ENCODE measurements around the gene HEPHL1. TPM values are rescaled to one million over a fixed set of nuclear protein-coding genes. Genes with fewer than 3 reads are reported as not detected.

Gene HEPHL1
- total RNA-seq, 1 donor from 2014 or later: not detected

DNA sequence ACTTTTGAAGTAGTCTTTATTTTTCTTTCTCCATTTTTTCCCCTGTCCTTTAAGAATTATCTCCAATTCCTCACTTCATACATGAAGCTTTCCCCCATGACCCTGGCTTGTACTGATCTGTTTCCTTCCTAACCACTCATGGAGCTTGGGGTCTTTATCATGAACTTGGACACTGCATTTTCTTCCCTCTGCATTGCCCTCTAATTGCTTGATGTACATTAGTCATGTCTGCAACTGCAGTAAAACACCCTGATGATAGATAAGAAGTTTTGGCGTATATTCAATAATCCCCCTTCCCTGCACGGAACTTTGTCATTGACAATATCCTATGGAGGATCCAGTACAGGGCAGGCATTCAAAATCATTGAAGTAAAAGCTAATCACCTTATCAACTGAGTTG lies 3.4 kb downstream of the HEPHL1 start:
- no peak for DNase-seq (ENCODE audit: low read depth)

DNA sequence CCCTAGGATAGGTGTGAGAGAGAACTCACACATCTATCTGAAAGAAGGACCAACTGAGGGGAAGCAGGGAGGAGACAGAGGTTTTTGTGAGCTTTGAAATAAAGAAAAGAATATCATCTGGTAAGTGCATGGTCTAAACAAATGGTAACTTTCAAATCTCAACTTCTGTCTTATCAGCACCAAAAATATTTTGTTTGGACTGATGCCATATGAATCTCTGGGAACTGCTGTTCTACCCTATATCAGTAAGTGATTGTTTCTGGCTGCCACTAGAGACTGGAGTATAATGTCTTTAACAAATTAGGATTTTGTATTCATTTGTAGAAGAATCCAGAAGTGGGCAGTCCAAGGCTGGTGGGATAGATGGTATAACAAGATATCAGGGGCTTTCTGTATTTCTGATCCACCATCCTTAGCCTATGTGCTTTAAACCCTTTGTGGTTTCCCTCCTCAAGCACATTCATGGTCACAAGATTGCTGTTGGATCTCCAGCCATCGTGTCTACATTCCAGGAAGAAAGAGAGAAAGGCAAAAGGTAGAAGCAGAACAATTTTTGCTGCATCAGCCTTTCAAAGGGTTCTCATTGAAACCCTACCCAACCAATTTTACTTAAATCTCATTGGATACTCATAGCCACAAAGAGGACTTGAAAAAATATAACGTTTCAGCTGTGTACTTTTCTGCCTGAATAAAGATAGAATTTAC lies 4.7 kb downstream of the HEPHL1 start:
- no peak for DNase-seq (ENCODE audit: low read depth)

DNA sequence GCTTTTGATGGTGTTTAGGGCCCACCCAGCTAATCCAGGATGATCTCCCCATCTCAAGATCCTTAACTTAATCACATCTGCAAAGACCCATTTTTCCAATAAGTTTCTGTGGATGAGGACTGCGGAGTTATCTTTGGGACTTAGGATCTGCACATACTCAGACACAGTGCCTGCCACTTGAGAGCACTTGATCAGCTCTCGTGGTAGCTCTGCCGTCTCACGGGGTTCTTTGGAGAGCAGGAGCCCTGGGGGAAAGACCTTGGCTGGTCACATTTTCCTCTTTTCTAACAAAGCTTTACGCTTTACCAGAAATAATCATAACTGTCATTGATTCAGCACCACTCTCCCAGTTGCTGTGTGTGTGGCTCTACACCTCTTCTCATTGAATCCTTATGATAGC lies 6.1 kb downstream of the HEPHL1 start:
- no peak for DNase-seq (ENCODE audit: low read depth)

DNA sequence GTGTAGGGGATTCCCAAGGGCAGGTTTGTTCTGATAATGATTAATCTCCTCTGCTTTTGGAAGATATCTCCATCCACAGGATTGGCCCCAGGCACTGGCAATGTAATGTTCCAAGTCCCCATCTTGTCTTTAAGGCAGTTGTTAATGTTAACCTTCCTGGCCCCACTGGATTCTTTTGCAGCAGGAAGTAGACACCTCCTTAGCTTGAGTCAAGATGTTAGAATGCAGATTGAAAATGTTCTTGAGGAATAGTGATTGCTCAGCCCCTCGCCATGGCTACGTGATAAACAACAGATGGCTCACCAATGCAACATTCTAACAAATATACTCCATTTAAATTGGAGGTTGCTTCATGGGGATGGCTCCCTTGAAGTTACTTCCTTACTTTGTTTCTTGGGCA lies 7.3 kb downstream of the HEPHL1 start:
- peak; percentile 1 for DNase-seq (ENCODE audit: low read depth)

DNA sequence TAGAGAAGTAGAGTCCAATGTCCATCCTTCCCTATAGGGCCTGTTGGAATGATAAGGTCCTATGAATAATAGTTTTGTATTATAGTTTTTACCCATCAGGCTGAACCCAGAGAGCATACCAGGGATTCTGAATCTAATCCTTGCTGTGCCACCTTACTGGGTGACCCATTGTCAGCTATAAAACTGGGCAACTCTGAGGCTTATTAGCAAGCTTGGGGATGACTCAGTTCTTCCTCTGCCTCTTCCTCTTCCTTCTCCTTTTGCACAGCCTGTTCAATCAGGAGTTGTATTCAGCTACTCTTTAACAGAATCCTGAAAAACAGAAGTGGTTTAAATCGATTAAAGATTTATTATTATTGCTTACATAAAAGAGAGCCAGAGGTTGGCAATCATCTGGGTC lies 8.9 kb downstream of the HEPHL1 start:
- DNase-seq (ENCODE audit: low read depth): no peak

DNA sequence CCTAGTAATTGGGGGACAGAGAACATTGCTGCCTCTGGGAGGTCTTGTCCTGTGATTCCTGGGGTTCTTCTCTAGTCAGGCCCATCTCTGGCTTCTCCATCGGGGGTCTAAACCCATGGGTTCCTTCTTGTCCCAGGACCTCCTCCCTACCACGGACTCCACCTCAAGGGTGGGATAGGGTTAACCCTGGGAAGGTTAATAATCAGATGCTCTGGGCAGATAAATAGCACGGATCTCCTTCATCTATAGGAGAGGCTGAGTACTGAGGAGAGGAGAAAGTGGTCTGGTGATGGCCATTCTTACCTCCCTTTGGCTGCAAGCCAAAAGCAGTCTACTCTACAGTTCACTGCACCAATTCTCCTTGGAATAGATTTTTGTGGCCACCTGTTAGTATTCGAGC lies 10.5 kb downstream of the HEPHL1 start:
- DNase-seq (ENCODE audit: low read depth): no peak

DNA sequence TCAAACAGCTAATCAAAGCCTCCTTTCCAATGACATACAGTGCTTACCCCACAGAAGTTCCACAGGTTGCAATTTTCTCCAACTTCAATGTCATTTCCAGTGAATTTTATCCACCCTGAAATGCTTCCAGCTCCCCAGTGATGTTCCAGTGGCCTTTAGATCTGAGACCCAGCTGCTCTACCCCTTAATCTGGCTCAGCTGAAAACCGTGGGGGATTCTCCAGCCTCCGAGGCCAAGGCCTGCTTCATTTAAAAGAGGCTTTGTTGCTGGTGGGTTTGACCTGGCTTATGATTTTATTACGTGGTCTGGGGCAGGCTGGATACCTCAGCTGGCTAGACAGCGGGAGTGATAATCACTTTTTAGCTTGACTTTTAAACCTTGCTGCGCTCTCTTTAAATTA lies 10.9 kb downstream of the HEPHL1 start:
- DNase-seq (ENCODE audit: low read depth): no peak

DNA sequence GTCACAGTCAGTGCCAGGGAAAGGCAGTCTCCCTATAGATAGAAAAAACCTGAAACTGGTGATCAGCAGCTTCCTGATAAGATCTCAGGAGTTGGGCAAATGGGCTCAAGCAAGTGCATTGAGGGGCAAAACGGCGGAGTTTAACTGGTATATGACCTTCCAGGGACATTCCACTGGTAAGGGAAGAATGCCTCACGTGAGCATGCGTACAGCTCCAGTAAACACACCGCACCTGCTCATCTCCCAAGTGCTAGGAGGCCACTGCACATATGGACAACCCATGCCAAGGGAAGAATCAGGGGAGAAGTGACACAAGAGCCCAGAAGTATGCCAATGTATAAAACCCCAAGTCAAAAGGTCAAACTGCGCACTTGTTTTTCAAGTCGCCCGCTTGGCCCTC lies 11.6 kb downstream of the HEPHL1 start:
- no peak for DNase-seq (ENCODE audit: low read depth)

DNA sequence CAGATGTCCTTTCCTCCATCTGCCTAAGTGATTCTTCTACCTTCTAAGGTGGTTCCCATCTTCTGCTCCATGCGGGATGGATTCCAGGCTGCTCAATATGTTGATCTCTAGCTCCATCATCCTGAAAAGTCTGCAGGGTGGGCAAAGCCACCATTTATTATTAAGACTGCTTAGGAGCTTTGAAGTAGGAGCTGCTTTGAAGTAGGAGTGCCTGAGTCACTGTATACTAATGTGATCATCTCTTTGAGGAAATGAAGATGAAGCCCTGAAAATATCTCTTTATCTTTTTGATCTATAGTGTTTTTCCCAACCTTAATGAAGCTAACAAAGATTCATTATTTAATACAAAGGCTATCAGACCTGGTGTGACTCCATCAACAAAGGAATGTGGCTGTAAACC lies 13.1 kb downstream of the HEPHL1 start:
- no peak for DNase-seq (ENCODE audit: low read depth)

DNA sequence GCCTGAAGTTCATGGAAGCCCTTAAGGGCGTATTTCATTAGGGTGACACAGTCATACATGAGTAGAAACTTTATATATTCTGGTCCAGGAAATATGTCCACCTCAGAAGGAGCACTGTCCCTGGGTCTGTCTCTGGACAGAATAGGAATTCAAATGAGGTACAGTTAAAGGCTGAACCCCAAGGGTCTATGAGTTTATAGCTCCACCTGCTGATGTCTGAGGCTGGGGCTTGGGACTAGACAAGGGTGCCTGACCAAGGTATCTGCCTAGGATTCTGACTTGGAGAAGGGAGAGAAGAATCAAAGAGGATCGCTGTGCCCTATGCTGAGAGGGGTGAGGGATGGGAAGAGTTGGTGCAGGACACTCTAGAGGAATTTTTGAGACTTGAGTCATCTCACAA lies 14.9 kb downstream of the HEPHL1 start:
- no peak for DNase-seq (ENCODE audit: low read depth)

DNA sequence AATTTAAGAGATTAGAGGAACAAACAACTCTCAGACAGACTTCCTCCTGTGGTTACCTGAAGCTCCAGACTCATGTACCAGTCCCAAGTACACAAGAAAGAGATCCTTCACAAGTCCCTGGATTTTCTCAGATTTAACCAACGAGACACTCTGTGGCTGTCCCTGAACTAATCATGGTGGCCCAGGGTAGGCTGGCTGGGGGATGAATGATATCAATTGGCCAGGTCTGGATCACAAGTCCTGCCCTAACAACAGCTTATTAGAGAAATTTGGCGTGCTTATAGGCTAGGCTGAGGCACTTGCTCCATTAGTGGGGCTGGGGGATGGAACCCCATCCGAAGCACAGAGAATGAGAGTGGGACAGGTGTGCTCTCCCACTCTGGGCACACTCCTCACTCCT lies 22.1 kb downstream of the HEPHL1 start:
- no peak for DNase-seq (ENCODE audit: low read depth)

DNA sequence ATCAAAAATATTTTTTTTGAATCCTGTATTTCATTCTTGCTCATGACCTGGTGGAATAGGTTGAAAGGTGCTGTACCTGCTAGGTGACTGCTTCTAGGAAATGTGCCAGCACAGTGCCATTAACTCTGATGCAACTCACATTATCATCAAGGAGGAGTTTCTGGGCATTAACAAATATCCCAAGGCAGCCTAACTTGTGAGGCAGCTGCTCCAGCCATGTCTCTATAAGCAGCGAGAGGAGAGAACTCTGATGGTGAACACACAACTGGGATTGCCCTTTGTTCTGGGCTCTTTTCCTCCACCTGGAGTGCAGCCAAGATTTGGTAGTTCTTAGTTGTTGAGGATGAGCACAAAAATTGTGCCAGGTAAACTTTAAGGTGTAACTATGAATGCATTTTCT lies 25.6 kb downstream of the HEPHL1 start:
- no peak for DNase-seq (ENCODE audit: low read depth)

DNA sequence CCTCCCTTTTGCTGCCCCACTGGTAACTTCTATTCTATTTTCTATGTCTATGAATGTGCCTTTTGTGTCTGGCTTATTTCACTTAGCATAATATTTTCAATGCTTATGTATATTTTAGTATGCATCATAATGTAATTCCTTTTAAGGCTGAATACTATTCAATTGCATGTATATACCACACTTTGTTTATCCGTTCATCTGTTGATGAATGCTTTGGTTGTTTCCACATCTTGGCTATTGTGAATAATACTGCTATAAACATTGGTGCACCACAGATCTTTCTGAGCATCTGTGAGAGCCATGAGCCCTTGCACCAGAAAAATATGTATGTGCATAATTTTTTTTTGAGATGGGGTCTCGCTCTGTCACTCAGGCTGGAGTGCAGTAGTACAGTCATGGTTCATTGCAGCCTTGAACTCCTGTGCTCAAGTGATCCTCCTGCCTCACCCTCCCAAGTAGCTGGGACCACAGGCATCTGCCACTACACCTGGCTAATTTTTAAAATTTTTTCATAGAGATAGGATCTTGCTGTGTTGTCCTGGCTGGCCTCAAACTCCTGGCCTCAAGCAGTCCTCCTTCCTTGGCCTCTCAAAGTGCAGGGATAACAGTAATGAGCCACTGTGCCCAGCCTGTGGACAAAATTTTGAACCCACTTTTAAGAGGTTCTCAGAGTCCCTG lies 27.0 kb downstream of the HEPHL1 start:
- DNase-seq (ENCODE audit: low read depth): no peak

DNA sequence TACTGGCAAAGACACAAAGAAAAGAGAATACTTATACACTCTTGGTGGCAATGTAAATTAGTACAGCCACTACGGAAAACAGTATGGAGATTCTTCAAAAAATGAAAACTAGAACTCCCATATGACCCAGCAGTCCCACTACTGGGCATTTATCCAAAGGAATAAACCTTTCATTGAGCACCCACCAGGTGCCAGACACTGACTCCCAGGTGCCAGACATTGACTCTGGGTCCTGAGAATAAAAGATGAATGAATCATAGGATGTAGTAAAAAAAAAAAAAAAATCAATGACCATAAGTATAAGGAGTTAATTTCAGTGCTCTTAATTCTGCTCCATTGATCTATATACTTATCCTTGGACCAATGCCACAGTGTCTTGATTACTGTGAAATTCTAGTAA lies 28.2 kb downstream of the HEPHL1 start:
- DNase-seq (ENCODE audit: low read depth): no peak

DNA sequence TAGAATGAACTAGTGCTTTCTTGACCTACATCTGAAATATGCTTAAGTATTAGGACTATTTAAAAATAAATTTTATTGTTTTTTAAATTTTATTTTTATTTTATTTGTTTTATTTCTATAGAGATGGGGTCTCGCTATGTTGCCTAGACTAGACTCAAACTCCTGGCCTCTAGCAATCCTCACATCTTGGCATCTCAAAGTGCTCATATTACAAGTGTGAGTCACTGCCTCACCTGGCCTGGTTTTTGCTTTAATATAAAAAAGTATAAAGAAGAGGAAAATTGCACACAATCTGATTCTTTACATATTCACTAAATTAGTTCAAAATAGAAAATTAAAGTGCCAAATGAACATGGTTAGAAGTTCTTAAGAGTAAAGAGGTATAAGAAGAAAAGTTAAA lies 37.5 kb downstream of the HEPHL1 start:
- no peak for DNase-seq (ENCODE audit: low read depth)

DNA sequence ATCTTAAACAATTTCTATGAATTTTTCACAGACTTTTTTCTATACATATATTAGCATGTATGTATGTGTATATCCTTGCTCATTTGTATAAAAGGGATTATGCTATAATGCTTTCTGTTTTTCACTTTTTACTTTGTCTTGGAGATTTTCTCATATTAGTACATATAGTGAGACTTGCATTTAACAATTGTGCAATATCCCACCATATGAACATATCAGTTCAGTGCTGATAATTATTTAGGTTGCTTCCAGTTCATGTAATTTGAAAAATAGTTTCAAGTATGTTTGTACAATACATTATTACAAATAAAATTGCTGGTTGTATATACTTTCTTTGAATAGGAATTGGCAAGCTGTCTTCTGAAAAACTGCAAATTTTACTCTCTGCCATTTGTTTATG lies 37.9 kb downstream of the HEPHL1 start:
- DNase-seq (ENCODE audit: low read depth): no peak

DNA sequence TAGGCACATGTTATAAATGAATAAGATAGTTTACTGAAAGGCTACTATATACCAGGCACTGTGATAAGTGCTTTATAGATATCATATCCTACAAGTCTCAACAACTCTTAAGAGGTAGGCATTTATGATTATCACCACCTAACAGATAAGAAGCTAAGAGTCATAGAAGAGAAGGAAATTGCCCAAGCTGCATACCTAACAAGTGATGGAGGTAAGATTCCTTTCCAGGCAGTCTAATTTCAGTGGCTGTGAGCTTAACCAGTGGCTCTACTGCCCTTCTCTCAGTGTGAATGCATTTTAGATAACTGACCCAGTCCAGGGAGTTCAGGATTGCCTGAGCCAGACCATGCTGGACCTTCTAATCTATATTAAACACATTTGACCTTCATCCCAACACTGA lies 39.2 kb downstream of the HEPHL1 start:
- DNase-seq (ENCODE audit: low read depth): no peak

DNA sequence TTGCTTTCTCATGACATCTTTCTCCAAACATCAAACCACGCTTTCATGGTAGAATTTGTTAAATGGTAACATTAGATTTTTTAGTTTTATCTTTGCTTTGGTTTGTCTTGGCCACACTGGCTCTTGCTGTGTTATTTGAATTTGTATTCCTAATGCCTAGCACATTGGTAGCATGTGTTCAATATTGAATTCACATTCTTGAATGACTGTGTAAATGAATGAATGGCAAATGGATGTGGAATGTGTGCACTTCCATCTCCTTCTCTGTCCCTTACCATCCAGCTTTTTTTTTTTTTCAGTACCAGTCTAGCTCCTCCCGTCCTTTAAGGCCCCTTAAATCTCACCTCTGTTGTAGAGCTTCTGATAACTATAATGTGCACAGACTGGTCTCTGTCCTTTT lies 41.2 kb downstream of the HEPHL1 start:
- DNase-seq (ENCODE audit: low read depth): no peak

DNA sequence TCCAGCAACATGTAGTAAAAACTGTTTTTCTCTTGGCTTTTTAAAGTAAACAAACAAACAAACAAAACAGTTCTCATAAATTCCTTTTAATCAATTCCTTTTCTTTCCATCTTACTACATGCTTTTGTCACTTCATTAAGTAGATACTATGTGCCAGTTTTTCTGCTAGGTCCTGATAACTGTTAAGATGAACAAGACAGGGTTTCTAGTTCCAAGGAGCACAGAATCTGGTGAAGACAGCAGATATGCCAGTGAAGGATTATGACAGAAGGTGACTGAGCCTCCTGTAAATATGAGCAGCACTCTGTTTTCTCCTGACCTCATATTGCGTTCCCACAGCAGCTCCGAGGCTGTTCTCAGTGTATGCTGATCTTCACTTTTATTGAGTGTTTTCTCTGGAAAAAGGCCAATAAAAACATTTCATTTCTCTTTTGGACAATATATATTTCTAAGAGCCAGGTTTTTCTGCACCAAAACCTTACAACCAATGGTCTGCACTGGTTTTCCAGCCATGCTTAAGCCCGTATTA lies 45.8 kb downstream of the HEPHL1 start:
- DNase-seq (ENCODE audit: low read depth): no peak

DNA sequence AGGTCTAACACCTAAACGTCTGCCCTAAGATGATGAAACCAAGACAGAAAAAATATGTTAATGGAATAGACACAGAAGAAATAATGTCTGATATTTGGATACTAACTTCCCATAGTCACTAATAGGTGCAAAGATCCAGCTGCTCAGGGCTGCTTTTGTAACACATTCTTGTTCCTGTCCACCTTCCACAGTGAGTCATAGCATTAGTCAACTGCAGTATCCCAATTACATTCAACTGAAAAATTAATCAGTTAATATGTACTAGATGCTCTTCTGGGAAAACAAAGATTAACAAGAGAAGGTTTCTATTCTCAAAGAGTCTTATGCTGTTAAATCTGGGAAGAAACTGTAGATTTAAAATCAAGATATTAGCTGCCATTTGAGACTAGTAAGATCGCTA lies 47.6 kb downstream of the HEPHL1 start:
- DNase-seq (ENCODE audit: low read depth): no peak

DNA sequence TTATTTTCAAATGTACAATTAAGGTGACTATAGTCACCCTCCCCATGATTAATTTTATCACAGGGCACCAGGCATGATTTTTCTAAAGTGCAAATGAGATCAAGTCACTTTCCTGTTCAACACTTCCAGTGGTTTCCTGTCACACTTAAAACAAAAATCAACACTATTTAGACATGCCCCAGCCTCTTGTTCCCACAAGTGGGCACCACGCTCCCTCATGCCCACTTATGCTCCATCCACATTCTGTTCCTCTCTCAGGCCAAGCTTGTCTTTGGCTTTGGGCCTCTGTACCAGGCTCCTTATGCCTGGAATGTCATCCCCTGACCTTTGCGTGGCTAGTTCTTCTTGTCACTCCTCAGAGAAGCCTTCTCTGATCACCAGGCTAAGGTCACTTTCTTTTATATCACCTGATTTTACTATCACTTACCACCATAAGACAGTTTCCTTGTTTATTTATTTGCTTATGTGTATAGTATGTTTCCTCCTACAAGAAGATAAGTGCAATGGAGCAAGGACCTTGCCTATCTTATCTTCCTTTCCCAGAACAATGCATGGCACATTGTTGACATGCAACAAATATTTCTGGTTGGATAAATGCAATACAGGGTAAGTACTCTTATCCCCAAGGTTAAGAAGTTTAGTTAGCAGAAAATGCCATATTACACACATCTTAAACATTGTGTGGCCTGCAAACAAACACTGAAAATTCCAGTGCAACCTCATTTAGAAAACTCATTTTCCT lies 56.6 kb downstream of the HEPHL1 start:
- no peak for DNase-seq (ENCODE audit: low read depth)

DNA sequence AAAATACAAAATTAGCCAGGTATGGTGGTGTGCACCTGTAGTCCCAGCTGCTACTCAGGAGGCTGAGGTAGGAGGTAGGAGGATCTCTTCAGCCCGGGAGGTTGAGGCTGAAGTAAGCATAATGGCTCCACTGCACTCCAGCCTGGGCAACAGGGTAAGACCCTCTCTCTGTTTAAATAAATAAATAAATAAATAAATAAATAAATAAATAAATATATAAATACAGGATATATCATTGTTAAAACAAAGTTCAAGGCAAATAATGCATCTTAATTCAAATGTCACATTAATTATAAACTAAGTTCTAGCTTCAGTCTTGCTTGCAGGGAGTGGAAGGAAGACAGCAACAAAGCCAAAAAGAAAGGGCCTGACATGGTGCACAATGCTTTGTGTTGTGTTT lies 63.0 kb downstream of the HEPHL1 start:
- no peak for DNase-seq (ENCODE audit: low read depth)
